RPMI7951 (cell line): ENCODE data around the gene METRN. TPM values are rescaled to one million over a fixed set of nuclear protein-coding genes. Genes with fewer than 3 reads are reported as not detected.

Source experiments
- DNase-seq: peaks from one replicate; pipeline ENCODE4 v3.0.0-alpha.2; 2012; ENCODE audit warnings: low read depth
- total RNA-seq: library from RNA; depleted of rRNA; stranded (reverse); fragments of >200 nt; shearing (Covaris generic); gene quantifications from 2 replicates; pipeline ENCODE4 v1.2.3, GENCODE V29; 2014

Gene METRN
- total RNA-seq, 1 experiment from 2014 or later = 39.2 TPM

DNA sequence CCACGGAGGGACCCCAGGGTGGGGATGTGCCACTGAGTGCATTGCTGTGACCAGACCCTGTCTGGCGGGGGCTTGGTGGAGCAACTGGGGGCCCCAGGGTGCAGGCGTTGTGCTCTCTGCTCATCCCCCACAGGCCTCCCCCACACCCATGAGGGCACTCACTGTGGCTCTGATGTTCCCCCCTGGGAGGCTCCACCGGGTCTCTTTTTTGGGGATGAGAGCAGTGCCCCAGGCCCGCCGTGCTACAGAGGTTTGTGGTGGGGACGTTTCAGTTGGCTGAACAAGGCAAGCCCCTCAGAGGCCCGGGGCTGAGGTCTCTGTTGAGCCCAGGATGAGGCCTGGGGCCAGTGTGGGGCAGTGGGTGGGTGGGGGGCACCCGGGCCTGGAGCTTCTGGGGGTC lies 8.8 kb downstream of the METRN start:
- no peak for DNase-seq

DNA sequence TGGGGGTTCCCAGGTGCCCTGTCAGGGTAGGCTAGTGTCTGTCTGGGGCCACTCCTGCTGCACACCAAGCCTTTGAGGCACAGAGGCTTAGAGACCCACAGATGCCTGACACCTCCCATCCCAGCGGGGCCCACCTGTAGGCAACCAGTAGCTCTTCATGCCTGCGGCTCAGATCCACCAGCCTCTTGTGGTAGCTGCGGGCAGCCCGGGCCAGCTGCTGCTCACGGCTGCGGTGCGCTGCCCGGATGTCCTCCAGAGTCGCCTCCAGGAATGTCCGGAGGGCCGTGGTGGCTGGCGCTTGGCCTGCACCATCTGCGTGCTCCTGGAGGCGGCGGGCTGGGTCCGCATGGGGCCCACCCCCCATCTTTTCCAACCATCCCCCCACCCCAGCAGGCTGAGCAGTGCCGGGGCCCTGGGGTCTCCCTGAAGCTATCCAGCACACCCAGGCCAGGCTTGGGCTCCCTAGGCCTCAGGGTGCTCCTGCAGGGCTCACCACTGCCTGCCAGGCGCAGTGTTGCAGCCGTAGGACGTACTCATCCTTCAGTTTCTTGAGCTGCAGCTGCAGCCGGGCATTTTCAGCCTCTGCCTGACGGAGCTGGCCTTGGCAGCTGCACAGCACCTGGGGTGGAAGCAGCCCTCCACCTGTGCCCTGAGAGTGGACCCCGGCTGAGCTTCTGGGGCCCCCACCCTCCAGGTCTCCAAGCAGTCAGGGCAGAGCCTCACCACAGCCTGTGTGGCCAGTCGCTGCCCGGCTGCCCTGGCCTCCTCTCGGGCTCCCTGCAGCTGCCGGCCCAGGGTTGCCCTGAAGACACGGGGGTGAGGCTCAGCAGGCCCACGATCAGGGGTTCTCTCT lies 9.5 kb downstream of the METRN start:
- DNase-seq = peak; percentile 35

DNA sequence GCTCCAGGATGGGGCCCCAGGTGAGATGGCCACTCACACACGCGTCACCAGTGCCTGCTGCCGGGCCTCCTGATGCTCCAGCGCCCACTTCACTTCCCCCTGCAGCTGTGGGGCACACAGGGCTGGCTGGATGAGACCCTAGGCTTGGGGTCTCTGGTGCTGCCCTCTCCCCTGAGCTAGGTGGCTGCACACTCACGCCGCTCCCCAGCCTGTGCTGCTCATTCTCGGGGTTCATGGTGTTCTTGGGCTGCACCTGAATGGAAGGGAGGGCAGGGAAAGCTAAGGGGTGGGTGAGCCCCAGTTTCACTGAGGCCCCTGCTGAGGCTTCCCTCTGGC lies 10.1 kb downstream of the METRN start:
- no peak for DNase-seq

DNA sequence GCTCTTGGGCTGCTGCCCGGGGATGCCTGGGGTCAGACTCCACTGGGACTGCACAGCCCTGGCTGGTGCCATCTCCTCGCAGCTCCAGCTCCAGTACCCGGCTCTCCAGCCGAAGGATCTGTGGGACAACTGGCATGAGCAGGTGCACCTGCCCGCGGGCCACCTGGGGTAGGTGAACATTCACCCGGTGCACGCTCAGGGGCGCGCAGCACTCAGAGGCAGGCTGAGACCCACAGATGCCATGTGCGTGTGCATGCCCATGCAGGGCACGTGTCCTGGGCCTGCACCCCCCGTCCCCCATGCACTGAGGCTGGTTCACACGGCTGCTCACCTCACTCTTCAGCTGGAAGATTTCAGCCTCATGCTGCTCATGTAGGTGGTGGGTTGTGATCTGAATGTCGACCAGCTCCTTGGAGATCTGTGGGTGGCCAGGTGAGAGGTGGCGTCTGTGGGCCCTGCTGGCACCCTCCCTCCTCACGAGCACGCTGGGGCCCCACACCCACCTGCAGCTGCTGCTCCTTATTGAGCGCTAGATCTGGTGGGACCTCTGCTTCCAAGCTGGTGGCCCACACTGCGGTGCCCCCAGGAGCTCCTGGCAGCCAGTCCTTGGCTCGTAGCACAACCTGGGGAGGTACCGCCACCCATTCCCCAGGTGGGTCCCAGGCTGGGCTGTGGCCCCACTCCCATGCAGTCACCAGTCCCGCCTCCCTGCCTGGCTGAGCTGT lies 10.7 kb downstream of the METRN start:
- DNase-seq = no peak

DNA sequence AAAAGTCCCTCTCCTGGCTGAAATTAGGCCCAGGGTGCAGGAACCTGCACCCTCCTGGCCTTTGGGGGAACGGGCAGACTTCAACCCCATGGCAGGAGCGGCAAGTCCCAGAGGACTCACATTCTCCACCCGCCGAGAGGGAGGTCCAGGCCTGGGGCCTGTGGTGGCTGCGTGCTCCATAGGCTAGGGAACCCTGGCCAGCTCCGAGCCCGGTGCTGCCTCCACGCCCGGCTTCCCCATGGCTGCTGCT lies 11.2 kb downstream of the METRN start:
- no peak for DNase-seq

DNA sequence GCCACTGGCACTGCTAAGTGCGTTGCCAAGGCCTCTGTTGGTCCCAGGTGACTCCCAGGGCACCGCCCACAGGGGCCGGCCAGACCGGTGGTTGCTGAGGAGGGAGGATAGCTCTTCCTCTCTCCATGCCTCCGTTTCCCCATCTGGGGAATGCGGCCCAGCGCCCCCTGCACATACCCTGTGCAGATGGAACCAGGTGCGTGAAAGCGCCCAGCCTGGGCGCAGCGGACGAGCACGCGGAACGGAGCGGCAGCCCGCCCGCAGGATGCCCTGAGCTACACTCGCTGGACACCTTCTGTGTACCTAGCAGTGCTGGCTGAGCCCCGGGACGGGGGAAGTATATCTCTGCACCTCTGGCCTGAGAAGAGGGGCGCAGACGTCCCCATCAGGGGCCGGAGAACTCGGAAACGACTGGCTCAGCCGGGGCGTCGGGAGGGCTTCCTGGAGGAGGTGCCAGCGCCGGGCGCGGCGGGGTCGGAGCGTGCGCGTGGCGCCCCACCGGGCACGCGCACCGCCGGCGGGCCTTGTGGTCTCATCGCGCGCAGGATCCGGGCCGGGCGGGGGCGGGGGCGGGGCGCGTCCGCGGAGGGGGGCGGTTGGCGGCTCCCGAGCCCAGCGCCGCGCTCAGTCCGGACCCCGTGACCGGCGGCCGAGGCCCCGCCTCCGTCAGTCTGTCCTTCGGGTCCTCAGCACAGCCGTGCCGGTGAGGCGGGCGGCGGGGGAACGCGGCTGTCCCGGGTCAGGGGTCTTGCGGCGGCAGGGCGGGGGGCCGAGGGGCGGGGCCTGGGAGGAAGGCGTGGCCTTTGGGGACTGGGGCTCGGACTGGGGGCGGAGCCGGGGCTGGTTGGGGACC lies 11.7 kb downstream of the METRN start, which contains the start of the genes CCDC78 and HAGHL:
Gene CCDC78 (minus strand): TSS at position 6 of the 853 bp plus-strand sequence. CDS start 76 bp downstream, outside the sequence.
Gene HAGHL (plus strand): TSS at position 669 of the 853 bp plus-strand sequence. CDS start 404 bp downstream, outside the sequence.
- peak; percentile 34 for DNase-seq

DNA sequence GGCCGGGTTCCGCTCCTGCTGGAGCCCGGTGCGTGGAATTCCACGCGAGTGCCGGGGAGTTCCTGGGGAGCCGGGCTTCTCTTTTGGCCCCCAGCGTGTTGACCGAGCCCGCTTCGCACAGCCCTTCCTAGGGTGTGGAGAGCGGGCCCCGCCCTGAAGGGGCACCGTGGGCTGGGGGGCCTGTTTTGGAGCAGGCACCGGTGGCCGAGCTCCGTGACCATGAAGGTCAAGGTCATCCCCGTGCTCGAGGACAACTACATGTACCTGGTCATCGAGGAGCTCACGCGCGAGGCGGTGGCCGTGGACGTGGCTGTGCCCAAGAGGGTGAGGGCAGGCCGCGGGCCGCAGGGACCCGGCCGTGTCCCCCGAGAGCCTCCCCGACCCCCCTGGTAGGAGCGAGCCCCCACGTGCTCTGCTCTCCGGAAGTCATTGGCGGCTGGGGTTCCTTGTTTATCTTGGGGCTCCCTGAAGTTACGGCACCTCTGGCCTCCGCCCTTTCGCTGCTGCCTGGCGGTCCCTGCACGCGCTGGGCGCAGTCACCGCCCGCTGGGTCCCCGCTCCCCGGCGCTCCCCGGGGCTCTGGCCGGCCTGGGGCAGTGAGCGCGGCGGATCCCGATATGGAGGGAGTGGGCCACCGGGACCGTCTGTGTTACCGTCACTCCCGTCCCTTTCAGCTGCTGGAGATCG lies 12.5 kb downstream of the METRN start:
- no peak for DNase-seq

DNA sequence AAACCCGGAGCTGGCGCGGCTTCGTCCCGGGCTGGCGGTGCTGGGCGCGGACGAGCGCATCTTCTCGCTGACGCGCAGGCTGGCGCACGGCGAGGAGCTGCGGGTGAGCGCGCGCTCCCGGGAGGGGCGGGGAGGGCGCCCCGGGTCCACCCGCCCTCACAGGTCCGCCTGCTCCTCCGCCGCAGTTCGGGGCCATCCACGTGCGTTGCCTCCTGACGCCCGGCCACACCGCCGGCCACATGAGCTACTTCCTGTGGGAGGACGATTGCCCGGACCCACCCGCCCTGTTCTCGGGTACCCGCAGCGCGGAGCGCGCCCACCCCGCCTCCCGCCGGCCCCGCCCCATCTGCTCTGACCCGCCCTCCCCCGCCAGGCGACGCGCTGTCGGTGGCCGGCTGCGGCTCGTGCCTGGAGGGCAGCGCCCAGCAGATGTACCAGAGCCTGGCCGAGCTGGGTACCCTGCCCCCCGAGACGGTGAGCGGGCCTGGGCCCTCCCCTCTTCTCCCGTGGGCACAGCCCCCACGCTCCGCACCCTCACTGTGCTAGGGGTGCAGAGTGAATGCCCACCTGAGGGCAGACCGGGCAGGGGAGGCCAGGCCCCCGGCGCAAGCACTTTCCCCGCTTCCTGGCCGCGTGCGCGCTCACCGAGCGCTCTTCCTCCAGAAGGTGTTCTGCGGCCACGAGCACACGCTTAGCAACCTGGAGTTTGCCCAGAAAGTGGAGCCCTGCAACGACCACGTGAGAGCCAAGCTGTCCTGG lies 13.4 kb downstream of the METRN start:
- peak; percentile 79 for DNase-seq

DNA sequence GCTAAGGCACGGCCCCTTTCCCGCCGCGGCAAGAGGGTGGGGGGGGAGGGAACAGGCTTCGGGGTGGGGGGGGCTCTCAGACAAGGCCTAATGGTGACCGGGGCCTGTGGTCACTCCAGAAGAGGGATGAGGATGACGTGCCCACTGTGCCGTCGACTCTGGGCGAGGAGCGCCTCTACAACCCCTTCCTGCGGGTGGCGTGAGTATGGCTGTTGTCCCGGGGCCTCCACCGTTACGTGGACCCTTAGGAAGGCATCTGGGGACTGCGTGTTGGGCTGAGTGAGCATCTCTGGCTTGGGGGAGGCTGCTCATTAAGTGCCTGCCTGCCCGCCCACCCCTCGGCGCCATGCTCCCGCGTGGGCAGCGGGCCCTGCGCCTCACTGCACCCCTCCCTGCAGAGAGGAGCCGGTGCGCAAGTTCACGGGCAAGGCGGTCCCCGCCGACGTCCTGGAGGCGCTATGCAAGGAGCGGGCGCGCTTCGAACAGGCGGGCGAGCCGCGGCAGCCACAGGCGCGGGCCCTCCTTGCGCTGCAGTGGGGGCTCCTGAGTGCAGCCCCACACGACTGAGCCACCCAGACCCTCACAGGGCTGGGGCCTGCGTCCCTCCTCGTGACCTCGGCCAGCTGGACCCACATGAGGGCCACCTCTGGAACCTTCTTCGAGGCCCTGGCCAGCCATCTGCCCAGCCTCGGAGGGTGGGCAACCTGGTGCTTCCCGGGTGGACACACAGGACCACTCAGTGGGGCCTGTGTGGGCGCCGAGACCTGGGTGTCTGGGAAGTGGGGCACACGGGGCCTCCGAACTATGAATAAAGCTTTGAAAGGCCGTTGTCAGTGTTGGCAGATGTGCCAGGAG lies 14.2 kb downstream of the METRN start:
- DNase-seq = no peak

DNA sequence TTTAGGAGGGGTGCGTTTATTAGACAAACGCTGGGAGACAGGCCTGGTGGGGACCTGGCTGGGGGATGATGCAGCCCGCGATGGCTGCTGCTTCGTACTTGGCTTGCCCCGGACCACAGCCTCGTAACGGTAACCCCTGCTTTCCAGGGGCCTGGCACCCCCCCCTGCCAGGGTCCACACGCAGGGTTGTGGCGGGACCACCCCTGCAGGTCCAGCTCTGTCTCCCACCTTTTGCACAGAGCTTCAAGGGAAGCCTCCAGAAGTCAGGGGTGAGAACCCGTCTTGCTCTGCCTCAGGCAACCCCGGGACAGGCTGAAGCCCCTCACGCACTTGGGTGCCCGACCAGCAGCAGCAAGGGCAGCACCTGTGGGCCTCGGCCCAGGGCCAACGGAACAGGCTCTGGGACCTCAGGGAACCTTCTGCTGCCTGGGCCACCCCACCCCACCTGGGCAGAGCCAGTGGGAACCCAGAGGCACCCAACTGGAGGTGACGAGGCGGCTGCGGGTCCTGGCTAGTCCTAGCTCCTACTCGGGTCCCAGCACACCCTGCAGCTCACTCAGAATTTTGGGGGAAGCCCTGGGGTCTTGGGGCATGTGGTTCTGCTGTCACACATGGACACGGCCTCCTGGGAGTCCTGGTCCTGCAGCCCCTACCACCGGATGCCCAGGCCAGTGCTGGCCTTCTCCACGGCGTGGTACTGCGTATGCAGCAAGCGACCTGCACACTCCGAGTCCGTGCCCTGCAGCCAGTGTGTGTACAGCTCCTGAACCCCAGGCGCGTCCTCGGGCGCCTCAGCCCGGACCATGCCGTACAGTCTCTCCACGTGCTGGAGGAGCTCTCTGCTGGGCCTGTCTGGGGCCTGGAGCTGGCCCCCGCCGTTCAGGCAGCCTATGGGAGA lies 15.1 kb downstream of the METRN start:
- no peak for DNase-seq

DNA sequence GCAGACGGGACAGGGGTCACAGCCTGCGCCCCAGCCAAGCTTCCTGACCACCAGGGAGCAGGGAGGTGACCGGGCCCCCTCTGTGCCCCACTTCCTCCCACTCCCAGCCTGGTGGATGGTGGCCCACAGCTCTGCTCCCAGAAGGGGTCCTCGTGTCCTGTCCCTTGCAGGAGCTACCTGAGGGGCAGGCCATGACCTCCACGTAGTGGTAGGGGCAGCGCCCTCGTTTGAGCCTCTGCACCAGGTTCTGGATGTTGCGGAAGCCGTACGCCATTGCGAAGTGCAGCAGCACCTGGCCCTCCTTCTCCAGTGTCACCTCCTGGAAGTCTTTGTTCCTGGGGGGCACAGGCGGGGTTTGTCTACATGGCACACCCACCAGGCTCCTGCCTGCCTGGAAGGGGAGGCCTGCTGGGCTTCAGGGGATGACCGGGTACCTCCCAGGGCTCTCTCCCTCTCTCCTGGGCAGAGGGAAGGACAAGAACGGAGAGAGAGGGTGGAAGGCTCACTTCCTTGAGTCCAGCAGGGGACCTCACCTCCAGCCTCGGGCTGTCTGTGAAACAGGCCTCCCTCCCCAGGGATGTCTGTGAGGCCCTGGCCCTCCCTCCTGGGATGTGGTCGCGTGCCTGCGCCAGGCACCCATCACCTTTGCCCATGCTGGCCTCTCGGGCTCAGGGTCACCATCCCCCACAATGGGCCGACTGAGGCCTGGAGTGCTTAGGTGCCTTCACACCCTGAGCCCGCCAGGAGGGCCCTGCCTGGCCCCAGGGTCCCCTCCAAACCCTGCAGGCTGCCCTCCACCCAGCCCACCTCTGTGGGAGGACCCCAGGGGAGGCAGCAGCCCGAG lies 16.0 kb downstream of the METRN start:
- DNase-seq = no peak

DNA sequence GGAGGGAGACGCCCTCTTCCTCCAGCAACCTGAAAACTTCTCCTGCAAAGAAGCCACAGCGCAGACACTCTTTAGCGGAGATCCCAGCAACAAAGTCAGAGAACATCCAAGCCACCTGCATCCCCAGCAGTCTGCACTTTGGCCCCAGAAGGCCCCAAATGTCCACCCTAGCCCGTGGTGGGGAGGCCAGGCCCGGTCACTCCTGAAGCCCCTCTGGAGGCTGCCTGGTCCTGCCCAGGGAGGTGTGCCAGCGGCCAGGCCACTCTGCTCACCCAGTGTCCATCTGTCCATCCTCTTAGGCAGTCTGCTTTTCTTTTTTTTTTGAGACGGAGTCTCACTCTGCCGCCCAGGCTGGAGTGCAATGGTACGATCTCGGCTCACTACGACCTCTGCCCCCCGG lies 17.4 kb downstream of the METRN start:
- no peak for DNase-seq

DNA sequence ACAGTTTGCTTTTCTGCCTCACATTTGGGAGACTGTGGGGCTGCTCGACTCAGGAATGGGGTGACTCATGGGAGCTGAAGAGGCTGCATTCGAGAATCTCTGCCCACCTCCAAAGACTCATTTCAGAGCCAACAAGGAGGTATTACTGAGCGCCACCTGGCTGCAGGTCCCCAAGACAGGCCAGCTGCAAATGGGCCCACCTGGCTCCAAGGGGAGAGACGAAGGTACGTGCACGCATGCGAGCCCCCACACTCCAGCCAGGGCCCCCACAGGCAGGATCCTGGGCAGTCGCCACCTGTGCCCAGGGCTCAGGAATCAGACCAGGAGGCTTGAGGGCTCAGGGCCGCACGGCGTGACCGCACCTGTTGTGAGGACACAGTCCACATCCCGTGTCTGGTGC lies 18.0 kb downstream of the METRN start:
- no peak for DNase-seq

DNA sequence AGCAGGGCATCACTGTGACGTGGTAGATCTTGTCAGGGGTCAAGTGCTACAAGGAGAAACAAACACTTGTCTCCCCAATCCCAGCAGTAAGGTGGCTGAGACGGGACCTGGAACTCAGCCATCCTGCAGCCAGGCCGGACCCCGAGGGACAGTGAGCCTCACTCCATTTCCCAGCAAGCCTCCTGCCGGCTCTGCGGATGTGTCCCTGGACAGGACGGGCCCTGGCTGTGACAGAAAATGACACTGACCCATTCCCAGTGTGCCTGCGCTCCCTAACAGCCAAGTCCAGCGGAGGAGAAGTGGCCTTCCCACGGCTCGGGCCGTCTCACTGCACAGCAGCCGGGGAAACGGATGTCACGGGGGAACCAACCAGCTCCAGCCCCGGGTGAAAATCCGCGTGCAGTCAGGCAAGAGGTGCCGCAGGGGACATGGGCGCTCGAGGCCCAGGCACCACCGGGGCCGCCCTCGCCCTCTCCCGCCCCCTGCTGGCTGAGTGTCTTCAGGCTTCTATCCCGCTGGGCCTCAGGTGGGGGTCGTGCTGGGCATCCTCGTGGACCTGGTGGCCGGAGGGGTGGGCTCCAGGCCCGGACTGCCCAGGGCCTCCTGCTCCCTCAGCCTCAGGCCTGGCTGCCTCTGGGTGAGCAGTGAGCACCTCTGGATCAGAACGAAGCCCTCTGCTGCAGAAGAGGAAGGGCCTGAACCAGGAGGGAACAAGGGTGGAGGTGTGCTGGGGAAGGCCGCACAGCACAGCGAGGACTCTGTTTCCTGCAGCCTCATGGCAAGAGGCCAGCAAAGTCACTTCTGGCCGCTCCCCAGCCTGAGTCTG lies 18.7 kb downstream of the METRN start:
- no peak for DNase-seq

DNA sequence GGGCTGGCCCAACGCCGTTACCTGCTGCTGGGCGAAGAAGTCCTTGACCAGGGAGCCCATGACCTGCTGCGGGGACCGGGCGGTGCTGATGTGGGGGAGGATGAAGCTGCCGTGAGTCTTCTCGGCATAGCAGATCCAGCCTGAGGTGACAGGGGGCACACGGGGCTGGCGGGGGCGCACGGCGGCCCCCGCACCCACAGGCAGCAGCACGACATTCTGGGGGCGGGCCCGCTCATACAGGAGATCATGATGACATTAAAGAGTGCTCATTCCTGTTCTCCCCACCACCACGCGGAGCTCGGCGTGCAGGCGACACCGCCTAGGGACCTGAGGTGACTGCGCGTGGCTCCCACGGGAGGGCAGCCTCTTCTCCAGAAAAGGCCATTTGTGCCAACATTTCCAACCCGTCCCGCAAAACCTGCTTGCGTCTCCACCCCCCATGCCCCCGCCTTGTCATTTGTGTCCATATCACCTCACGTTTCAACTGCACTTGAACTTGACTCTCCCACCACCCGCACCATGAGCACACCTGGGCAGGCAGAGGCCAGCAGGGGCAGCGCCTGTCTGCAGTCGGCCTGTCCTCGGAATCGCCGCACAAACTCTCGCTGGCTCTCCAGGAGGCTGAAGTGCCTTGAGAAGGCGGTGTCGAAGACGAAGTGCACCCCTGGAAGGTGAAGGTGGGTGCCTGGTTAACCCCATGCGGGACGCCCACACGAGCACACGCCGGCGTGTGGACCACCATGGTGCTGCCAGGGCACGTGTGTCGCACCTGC lies 19.5 kb downstream of the METRN start:
- no peak for DNase-seq
